Suppressor macrophage (primary cell): ENCODE results near the gene S100A6.
"Not testable (repeated sequence)": the region's sequence is repeated elsewhere in the genome, so short reads cannot be mapped to it uniquely, and the experiment has no call there.

ENCODE experiments used
- DNase-seq, 4 experiments: peaks; one replicate each; pipeline ENCODE4 v3.0.0-alpha.2; 2020 to 2022

Gene S100A6

DNA sequence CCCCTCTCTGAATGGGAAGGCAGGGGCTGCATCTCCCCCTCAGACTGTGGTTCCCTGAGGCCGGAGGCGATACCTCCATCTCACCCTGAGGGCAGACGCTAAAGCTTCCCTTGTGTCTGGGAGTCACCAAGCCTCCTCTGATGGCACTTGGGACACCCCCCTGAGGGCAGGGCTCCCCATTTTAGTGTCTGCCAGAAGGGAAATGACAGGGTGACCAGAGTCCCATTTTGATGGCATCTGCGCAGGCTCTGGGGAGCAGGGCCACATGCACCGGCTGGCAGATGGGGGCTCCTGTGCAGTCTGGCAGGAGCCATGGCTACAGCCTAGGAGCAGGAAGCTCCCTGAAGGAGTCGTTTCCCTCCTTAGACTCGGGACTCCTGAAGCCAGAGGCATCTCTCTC, 28.2 kb upstream of the S100A6 start:
- no peak for DNase-seq

DNA sequence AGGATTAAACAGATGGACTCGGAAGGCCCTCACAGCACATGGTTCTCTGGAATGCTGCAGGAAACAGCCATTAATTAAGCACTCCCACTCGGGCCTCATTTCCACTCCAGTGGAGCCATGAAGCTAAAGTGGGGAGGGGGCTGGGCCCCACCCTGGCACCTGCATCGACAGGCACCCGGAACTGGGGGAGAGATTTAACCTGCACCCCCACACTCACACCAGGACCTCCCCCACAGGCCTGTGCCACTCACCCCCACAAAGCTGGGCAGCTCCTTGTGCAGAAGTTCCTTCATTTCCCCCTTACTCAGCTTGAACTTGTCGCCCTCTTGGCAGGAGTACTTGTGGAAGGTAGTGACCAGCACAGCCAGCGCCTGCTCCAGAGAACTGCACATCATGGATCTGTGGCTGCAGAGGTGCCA, 27.7 kb upstream of the S100A6 start:
- DNase-seq, result peak; percentile 37 to 67 (median 61)

DNA sequence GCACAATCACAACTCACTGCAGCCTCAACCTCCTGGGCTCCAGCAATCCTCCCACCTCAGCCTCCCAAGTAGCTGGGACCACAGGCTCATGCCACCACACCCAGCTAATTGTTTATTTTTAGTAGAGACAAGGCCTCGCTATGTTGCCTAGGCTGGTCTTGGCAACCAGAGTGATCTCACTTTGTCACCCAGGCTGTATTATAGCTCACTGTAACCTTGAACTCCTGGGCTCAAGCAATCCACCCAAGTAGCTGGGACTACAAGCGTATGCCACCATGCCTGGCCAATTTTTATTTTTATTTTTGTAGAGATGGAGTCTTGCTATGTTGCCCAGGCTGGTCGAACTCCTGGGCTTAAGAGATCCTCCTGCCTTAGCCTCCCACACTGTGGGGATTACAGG, 26.2 kb upstream of the S100A6 start:
- not testable (repeated sequence) for DNase-seq

- no peak for DNase-seq
Measured at GRCh38 chr1:153561466-153561985, 25.7 kb upstream of the S100A6 start.

DNA sequence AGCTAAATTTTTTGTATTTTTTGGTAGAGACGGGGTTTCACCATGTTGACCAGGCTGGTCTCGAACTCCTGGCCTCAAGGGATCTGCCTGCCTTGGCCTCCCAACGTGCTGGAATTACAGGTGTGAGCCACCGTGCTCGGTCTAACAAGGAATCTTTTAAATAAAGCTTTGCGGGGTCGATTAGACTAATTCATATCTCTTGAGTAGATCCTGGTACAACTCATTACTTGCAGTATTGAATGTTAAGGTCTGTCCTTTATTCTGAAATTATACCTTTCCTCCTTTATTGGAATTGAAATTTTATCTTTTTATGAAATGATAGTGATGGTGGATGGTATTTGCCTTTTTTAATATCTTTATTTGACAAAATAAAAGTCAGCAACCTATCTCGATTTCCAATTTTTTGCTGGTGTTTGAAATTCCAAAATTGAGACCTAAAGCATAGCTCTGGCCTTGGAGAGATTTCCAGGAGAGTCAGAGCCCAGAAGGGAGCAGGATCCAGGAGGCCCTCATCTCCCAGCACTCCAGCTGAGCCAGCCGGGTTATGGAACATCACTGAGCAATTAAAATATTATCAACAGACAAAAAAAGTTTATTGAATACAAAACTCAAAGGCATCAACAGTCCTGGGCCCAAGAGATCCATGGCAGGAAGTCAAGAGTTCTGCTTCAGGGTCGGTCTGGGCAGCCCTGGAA, 25.1 kb upstream of the S100A6 start:
- DNase-seq, result no peak

DNA sequence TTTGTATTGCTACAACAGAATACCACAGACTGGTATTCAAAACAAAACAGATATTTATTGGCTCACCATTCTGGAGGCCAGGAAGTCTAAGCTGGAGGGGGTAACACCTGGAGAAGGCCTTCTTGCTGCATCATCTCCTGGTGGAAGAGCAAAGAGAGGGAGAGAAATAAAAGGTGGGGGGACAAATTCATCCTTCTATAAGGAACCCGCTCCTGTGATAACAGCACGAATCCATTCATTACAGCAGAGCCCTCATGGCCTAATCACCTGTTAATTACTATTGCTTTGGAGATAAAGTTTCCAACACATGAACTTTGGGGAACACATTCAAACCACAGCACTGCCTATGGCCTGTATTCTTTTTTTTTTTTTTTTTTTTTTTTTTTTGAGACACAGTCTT, 24.4 kb upstream of the S100A6 start:
- no peak for DNase-seq

DNA sequence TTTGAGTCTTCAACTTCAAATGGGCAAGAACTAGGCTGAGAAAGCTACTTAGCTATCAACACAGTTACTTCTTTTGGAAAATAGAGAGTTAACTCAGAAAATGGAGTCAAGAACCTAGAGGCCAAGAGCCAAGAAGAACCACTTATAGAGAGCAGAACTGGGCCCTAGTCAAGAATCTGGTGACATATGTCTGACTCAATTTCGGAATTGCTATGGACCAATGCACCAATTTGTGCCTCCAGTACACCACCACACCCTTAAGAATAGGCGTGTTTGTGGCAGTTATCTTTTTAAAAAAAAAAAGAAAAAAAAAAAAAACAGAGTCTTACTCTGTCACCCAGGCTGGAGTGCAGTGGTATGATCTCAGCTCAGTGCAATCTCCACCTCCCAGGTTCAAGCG, 22.1 kb upstream of the S100A6 start:
- no peak for DNase-seq

- DNase-seq, result no peak
Measured at GRCh38 chr1:153556348-153556747, 20.6 kb upstream of the S100A6 start.

GRCh38 chr1:153553830-153554541, 18.2 kb upstream of the S100A6 start:
- DNase-seq, result peak in 3 of 4 experiments; percentile 46 to 53 (median 53)

GRCh38 chr1:153553096-153553495, 17.3 kb upstream of the S100A6 start:
- DNase-seq, result no peak

DNA sequence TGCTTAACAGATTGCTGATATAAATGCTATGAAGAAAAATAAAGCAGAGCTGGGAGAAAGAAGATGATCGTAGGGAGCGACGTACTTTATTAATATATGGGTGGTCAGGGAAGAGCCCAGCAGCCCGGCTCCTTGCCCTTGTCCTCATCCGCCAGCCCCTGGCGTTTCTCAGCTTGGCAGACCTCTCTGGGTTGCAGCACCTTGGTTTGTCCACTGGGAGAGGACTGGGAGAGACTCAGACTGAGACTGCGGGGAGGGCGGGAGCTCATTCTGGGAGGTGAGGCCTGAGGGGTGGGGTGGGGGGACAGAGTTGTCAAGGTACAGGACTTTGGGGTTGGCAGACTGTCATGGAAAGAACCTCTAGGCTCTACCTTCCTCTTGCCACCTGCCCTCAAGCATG, 16.5 kb upstream of the S100A6 start:
- no peak for DNase-seq

DNA sequence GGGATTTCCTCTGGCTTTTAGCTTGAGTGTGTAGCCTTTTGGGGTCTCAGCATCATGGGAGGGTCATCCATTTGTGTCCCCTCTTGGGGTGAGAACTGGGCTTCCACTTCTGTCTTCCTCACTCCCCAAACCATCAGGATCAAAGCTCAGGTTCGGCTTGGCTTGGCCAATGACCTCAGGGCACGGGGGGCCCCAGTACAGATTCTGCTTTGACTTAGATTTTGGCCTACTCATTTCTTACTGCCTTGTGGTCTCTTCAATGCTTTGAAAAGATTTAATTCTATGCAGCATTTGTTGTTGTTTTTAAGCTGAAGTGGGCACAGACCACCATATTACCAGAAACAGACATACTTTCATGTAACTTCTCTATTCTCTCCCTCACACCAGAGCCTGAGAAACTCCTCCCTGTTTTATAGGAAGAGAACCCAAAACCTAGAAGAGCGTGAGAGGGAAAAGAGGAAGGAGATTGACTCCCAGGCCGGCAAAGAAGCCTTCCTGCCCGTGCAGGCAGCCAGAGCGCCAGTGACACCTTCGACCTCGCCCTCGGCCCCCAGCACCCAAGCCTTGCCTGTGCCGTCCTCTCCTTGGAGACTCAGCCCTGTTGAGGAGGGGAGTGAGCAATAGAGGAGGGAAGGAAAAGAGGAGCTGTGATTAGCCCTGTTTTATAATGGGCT, 15.2 kb upstream of the S100A6 start:
- peak; percentile 77 to 91 (median 88) for DNase-seq

DNA sequence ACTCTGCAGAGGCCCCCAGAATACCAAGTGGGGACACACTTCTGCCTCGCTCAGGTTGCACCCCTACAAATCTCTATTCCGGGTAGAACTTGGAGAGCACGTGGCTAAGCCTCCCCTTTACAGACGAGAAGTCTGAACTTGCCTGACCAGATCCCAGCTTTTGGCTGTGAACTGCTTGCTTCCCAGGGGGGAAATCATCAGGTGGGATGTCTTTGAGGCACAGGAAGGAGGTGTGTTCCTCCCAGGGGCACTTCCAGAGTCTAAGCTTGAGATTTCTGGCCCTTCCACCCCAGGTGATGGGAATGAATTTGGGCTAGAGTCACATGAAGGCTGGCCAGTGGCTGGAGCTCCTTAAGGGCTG, 14.6 kb upstream of the S100A6 start:
- no peak for DNase-seq

GRCh38 chr1:153549741-153550397, 14.1 kb upstream of the S100A6 start:
- no peak for DNase-seq

DNA sequence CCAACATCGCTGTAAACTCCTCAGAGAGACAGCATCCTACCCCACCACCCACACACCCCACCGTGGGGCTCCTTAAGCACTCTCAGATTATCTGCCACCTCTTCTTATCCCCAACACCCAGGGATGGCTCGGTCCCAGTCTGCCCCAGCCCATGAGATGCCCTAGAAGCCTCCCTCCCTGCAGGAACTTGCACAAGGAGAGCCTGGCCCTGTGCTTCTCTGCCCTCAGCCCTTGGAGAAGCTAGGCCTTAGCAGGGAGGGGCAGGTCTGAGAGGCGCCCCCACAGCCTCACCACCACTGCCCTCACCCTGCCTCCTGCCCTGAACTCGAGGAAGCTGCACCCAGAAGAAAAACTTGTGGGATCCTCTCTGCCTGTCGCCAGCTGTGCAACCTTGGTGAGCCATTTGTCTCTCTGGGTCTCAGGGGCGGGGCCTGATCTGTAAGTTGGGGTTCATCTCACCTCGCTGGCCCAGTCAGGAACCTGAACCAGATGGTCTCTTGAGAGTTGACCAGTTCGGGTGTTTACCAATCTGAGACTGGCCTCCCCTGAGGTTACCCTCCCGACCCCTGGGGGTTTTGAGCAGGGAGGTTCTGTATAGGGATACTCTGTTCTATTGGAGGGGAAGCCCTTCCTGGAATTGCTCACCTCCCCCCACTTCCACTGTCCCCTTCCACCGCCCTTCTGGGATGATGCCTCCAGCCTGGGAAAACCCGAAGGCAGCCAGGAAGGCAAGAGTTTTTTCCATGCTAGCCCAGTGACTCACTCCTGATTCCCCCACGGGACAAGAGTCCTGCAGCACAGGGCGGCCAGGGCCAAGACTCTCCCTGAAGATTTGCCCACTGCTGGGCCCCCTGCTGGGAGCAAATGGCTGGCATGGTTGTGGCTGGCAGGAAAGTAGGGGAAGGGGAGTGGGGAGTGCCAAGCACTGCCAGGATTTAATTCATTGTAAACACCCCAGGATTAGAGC, 13.2 kb upstream of the S100A6 start, which contains the start of gene S100A3:
Gene S100A3 (minus strand): TSS at position 537 of the 967 bp plus-strand sequence. CDS start 773 bp downstream, outside the sequence.
- DNase-seq, result peak in 3 of 4 experiments; percentile 56 to 69 (median 57)

- peak in 3 of 4 experiments; percentile 40 to 52 (median 49) for DNase-seq
Measured at GRCh38 chr1:153547560-153548551, 12.1 kb upstream of the S100A6 start.

- DNase-seq, result no peak
Measured at GRCh38 chr1:153546796-153547559, 11.2 kb upstream of the S100A6 start.

- DNase-seq, result no peak
Measured at GRCh38 chr1:153546371-153546770, 10.6 kb upstream of the S100A6 start.
